Vagina (tissue), 2 donors: ENCODE measurements around the gene ABHD2. TPM values are rescaled to one million over a fixed set of nuclear protein-coding genes. Genes with fewer than 3 reads are reported as not detected.

Experiments used
- DNase-seq, 2 donors: peaks; one replicate each; pipeline ENCODE4 v3.0.0-alpha.2; 2017; ENCODE audit errors: extremely low spot score in 2 of 2
- H3K27ac ChIP-seq: fragments of 200-600 bp; sonication (generic); one replicate; pipeline ENCODE4 v1.5.1; 2019
- H3K27me3 ChIP-seq: fragments of 200-600 bp; sonication (generic); one replicate; pipeline ENCODE4 v1.5.1; 2019
- H3K36me3 ChIP-seq, 2 donors: fragments of 200-600 bp; sonication (generic); one replicate each; pipeline ENCODE4 v1.5.1; 2017 to 2019
- H3K4me1 ChIP-seq: fragments of 200-600 bp; sonication (generic); one replicate; pipeline ENCODE4 v1.5.1; 2019
- H3K4me3 ChIP-seq, 2 donors: fragments of 200-600 bp; sonication (generic); 1 replicate in 1 of 2; 2 replicates in 1 of 2; pipeline ENCODE4 v1.5.1; 2016 to 2019
- H3K9me3 ChIP-seq: fragments of 200-600 bp; sonication (generic); one replicate; pipeline ENCODE4 v1.5.1; 2019
- CTCF ChIP-seq, 3 experiments: fragments of 450-650 bp in 2 of 3; fragments of 200-600 bp in 1 of 3; sonication (generic) in 1 of 3; IDR thresholded peaks; one replicate each; pipeline ENCODE4 v1.5.1; 2017 to 2019; ENCODE audit warnings: antibody characterized with exemption in 3 of 3, mild to moderate bottlenecking in 2 of 3, moderate library complexity in 2 of 3
- POLR2A ChIP-seq, 2 donors: fragments of 450-650 bp; IDR thresholded peaks; one replicate each; pipeline ENCODE4 v1.6.1; 2017; ENCODE audit warnings: antibody characterized with exemption in 2 of 2, mild to moderate bottlenecking in 2 of 2, moderate library complexity in 2 of 2
- POLR2AphosphoS5 ChIP-seq, 2 donors: sonication (generic); formaldehyde crosslinking; IDR thresholded peaks; one replicate each; pipeline ENCODE4 v1.9.0; 2017; ENCODE audit warnings: antibody characterized with exemption in 2 of 2, mild to moderate bottlenecking in 2 of 2, low read depth in 1 of 2; ENCODE audit not compliant: insufficient read depth in 1 of 2
- intact Hi-C: fragments of 100-400 bp; cut with DNase I; formaldehyde crosslinking; loops from one replicate; pipeline ENCODE4 v1.15.1; 2023
- total RNA-seq: library from RNA; depleted of rRNA; stranded (reverse); fragments of >200 nt; gene quantifications from one replicate; pipeline ENCODE4 v1.2.3, GENCODE V29; 2016

The ABHD2 gene
- total RNA-seq, 1 donor from 2014 or later, result 33.6 TPM

GRCh38 chr15:89129123-89129815 lies 41.0 kb downstream of the ABHD2 start:
- Histone ChIP-seq H3K27ac (peak overlapping the region; percentile 32), H3K4me1 (peaks cover 30% of the 10 kb centered on the region), H3K36me3 (peaks cover 0 to 6% of the 10 kb centered on the region in 2 donors), H3K9me3 (no peaks in the 10 kb centered on the region), H3K4me3 (no peak overlapping the region), H3K27me3 (no peaks in the 10 kb centered on the region)
- no peak for DNase-seq
- no peak for TF ChIP-seq POLR2AphosphoS5 (IDR thresholded peaks at IDR 0.05; ENCODE audit: insufficient read depth in 1 of 2, low read depth in 1 of 2)
- TF ChIP-seq POLR2A (IDR thresholded peaks at IDR 0.05), result no peak
- peak; percentile 36 to 48 (median 46) for TF ChIP-seq CTCF (IDR thresholded peaks at IDR 0.05)
- intact Hi-C loops, result no loop called here

GRCh38 chr15:89129816-89130134 lies 41.5 kb downstream of the ABHD2 start:
- intact Hi-C loops, result no loop called here
- DNase-seq, result no peak
- H3K9me3 ChIP-seq, result no peaks in the 10 kb centered on the region

GRCh38 chr15:89130201-89130600 lies 41.9 kb downstream of the ABHD2 start:
- Histone ChIP-seq H3K4me1 (peaks cover 30% of the 10 kb centered on the region), H3K27ac (no peak overlapping the region), H3K36me3 (peaks cover 0 to 6% of the 10 kb centered on the region in 2 donors), H3K9me3 (no peaks in the 10 kb centered on the region), H3K4me3 (no peak overlapping the region), H3K27me3 (no peaks in the 10 kb centered on the region)
- TF ChIP-seq POLR2A (IDR thresholded peaks at IDR 0.05) (no peak), CTCF (IDR thresholded peaks at IDR 0.05) (no peak)
- intact Hi-C loops, result no loop called here
- no peak for DNase-seq

More at GRCh38 chr15:89129816-89130134, 41.5 kb downstream of the ABHD2 start:
- H3K36me3 ChIP-seq, result peaks cover 0 to 6% of the 10 kb centered on the region in 2 donors
- H3K4me1 ChIP-seq, result peaks cover 30% of the 10 kb centered on the region
- H3K4me3 ChIP-seq, result no peak overlapping the region
- H3K27ac ChIP-seq, result peak overlapping the region; percentile 32
- no peaks in the 10 kb centered on the region for H3K27me3 ChIP-seq
- no peak for TF ChIP-seq CTCF (IDR thresholded peaks at IDR 0.05)
- no peak for TF ChIP-seq POLR2AphosphoS5 (IDR thresholded peaks at IDR 0.05; ENCODE audit: insufficient read depth in 1 of 2, low read depth in 1 of 2)
- no peak for TF ChIP-seq POLR2A (IDR thresholded peaks at IDR 0.05)

GRCh38 chr15:89131731-89132130 lies 43.5 kb downstream of the ABHD2 start:
- H3K27ac ChIP-seq, result no peak overlapping the region

More at GRCh38 chr15:89131731-89132130, 43.5 kb downstream of the ABHD2 start:
- TF ChIP-seq POLR2A (IDR thresholded peaks at IDR 0.05) (no peak), POLR2AphosphoS5 (IDR thresholded peaks at IDR 0.05; ENCODE audit: insufficient read depth in 1 of 2, low read depth in 1 of 2) (no peak), CTCF (IDR thresholded peaks at IDR 0.05) (no peak)
- Histone ChIP-seq H3K4me3 (no peak overlapping the region), H3K9me3 (no peaks in the 10 kb centered on the region), H3K4me1 (peaks cover 39% of the 10 kb centered on the region), H3K36me3 (peaks cover 0 to 2% of the 10 kb centered on the region in 2 donors), H3K27me3 (no peaks in the 10 kb centered on the region)
- intact Hi-C loops, result no loop called here
- no peak for DNase-seq
